ENCODE results near the gene METRNL.

METRNL gene

DNA sequence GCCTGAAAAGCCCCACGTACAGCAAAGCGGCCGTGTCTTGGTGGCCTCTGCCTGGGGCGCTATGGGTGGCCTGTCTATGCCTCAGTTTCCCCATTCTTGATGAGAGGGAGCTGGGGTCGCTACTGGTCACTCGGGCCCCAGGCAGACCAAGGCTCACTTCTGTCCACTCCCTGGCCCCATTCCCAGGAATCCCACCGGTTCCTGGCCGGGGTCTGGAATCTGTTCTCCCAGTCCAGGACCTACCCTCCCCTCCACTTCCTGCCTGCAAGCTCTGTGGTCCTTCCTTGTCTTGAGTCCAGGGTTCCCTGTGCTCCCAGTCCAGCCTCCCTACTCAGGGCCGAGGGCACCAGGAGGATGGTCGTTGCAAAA is 24.5 kb downstream of the METRNL start:
- H3K4me2 ChIP-seq (ENCODE audit: low read length) = no peak overlapping the region

DNA sequence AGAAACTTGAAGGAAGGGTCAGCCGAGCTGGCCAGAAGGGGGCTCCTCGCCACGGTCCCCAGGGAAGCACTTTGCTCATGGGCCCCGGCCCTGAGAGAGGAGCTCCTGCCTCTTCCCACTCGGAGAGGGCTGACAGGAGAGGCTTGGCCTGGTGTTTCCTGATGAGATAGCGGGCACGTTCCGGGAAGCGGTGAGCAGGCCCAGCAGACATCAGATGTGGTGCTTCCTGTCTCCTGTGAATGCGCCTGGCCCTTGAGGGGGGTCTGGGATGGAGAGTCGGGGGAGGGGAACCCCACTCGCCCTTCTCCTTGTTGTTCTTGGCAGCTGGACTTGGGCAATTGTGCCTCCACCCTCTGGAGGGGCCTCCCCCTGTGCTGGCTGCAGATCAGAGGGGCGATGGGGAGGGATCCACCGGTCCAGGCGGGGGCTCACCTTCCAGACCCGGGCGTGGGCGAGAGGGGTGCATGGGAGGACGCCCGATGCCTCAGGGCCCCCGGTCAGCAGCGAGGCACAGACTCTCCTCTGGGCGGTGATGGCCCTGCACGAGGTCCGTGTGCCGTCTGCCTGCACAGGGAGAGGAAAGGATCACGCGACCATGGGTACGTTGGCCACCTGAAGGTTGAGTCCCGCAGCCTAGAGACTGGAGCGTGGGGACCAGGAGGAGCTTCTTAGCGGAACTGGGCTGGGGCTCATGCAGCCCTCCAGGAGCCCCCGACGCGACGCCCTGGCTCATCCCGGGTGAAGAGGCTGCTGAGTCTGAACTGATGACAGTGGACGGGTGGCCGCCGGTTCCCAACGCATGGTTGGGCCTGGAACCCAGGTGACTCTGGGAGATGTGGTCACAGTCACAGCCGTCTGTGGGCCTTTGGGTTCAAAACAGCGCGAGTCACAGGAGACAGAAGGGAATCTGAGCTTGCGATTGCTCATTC is 25.4 kb downstream of the METRNL start:
- Histone ChIP-seq H2AFZ (no peak overlapping the region), H3K4me2 (ENCODE audit: low read length) (no peak overlapping the region), H3K79me2 (no peaks in the 10 kb centered on the region), H3K36me3 (ENCODE audit: control insufficient read depth, insufficient read depth, low read length) (no peaks in the 10 kb centered on the region), H3K4me3 (ENCODE audit: low read depth, low read length) (no peak overlapping the region), H3K9ac (no peak overlapping the region), H3K9me3 (ENCODE audit: control insufficient read depth, low read length) (no peaks in the 10 kb centered on the region), H3K27ac (no peak overlapping the region), H3K27me3 (ENCODE audit: control insufficient read depth, insufficient read depth, low read length) (no peaks in the 10 kb centered on the region), H3K4me1 (peaks cover 20% of the 10 kb centered on the region)
- TF ChIP-seq, protein P1, sequence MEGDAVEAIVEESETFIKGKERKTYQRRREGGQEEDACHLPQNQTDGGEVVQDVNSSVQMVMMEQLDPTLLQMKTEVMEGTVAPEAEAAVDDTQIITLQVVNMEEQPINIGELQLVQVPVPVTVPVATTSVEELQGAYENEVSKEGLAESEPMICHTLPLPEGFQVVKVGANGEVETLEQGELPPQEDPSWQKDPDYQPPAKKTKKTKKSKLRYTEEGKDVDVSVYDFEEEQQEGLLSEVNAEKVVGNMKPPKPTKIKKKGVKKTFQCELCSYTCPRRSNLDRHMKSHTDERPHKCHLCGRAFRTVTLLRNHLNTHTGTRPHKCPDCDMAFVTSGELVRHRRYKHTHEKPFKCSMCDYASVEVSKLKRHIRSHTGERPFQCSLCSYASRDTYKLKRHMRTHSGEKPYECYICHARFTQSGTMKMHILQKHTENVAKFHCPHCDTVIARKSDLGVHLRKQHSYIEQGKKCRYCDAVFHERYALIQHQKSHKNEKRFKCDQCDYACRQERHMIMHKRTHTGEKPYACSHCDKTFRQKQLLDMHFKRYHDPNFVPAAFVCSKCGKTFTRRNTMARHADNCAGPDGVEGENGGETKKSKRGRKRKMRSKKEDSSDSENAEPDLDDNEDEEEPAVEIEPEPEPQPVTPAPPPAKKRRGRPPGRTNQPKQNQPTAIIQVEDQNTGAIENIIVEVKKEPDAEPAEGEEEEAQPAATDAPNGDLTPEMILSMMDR (IDR thresholded peaks at IDR 0.05) = no peak

More for the DNA sequence above, 24.5 kb downstream of the METRNL start:
- Histone ChIP-seq H3K36me3 (ENCODE audit: control insufficient read depth, insufficient read depth, low read length) (no peaks in the 10 kb centered on the region), H3K9me3 (ENCODE audit: control insufficient read depth, low read length) (no peaks in the 10 kb centered on the region), H3K27ac (no peak overlapping the region), H3K79me2 (no peaks in the 10 kb centered on the region), H3K4me1 (peaks cover 21% of the 10 kb centered on the region), H3K4me3 (ENCODE audit: low read depth, low read length) (no peak overlapping the region), H2AFZ (no peak overlapping the region), H3K27me3 (ENCODE audit: control insufficient read depth, insufficient read depth, low read length) (no peaks in the 10 kb centered on the region), H3K9ac (no peak overlapping the region)
- TF ChIP-seq, protein P1 (IDR thresholded peaks at IDR 0.05) = no peak

DNA sequence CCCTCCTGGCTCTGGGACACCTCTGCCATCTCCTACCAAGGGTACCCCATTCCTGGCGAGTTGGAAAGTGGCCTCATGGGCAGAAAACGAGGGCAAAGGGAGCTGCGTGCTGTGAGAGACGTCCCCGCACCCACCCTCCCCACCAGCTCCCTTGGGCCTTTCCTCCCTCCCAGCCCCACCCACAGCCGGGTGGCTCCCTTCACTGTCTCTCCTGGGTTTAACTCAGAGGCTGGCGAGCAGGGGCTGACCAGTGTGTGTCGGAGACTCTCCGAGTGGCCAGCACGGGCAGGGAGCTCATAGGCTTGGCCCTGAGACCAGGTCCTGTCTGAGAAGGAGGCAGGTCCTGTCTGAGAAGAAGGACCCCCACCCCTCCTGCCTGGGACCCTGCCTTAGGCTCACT is 26.1 kb downstream of the METRNL start:
- Histone ChIP-seq H3K27ac (no peak overlapping the region), H3K9me3 (ENCODE audit: control insufficient read depth, low read length) (no peaks in the 10 kb centered on the region), H3K79me2 (no peaks in the 10 kb centered on the region), H3K36me3 (ENCODE audit: control insufficient read depth, insufficient read depth, low read length) (no peaks in the 10 kb centered on the region), H3K9ac (no peak overlapping the region), H3K4me3 (ENCODE audit: low read depth, low read length) (no peak overlapping the region), H3K27me3 (ENCODE audit: control insufficient read depth, insufficient read depth, low read length) (no peaks in the 10 kb centered on the region), H3K4me2 (ENCODE audit: low read length) (no peak overlapping the region), H2AFZ (no peak overlapping the region), H3K4me1 (peaks cover 16% of the 10 kb centered on the region)
- TF ChIP-seq, protein P1 (IDR thresholded peaks at IDR 0.05) = no peak

DNA sequence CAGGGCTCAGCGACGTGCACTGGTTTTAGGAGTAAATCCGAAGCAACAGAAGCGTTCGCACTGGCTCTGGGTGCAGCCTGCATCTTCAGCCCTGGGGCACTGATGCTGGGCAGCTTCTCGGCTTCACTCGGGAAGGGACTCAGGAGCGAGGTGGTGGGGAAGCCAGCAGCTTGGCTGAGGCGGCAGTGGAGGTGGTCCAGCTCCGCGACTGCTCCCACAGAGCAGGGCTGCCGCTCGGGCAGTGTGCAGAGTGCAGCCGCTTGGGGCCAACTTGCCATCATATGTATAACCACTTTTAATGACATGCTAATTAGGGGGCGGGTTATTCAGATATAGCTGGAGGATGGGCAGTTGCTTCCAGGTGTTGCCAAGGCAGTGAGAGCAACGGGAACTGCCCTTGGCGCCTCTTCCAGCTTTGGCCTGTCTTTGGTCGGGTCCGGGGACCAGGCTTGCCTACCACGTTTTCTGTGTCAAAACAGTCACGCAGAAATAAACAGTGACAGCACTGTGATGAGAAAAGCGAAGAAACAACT is 26.7 kb downstream of the METRNL start:
- Histone ChIP-seq H3K4me2 (ENCODE audit: low read length) (no peak overlapping the region), H3K79me2 (no peaks in the 10 kb centered on the region), H2AFZ (no peak overlapping the region), H3K4me1 (peaks cover 14% of the 10 kb centered on the region), H3K9me3 (ENCODE audit: control insufficient read depth, low read length) (no peaks in the 10 kb centered on the region), H3K27ac (no peak overlapping the region), H3K9ac (no peak overlapping the region), H3K36me3 (ENCODE audit: control insufficient read depth, insufficient read depth, low read length) (no peaks in the 10 kb centered on the region), H3K27me3 (ENCODE audit: control insufficient read depth, insufficient read depth, low read length) (no peaks in the 10 kb centered on the region), H3K4me3 (ENCODE audit: low read depth, low read length) (no peak overlapping the region)
- TF ChIP-seq, protein P1 (IDR thresholded peaks at IDR 0.05) = no peak
